Measurements from ENCODE around the gene ZC3H12D.

GRCh38 chr6:149487316-149487715 lies 2.5 kb upstream of the ZC3H12D start:
- TF ChIP-seq CTCF (conservative IDR thresholded peaks at IDR 0.05), result no peak
- TF ChIP-seq ZFX (IDR thresholded peaks at IDR 0.05), result no peak

Measured in C4-2B (cell line).